Measurements from ENCODE around the gene PDLIM1. TPM values are rescaled to one million over a fixed set of nuclear protein-coding genes. Genes with fewer than 3 reads are reported as not detected.
A peak's percentile ranks its signal among the peaks of the same experiment; 100 is the strongest.
"Not testable (repeated sequence)": the region's sequence is repeated elsewhere in the genome, so short reads cannot be mapped to it uniquely, and the experiment has no call there.

The PDLIM1 gene
- total and polyA plus RNA-seq, 2 of the 13 experiments (the other 11 are each of a cell fraction or from before 2014, with no cell fraction given): 119 to 123 TPM

- TF ChIP-seq, protein P1, sequence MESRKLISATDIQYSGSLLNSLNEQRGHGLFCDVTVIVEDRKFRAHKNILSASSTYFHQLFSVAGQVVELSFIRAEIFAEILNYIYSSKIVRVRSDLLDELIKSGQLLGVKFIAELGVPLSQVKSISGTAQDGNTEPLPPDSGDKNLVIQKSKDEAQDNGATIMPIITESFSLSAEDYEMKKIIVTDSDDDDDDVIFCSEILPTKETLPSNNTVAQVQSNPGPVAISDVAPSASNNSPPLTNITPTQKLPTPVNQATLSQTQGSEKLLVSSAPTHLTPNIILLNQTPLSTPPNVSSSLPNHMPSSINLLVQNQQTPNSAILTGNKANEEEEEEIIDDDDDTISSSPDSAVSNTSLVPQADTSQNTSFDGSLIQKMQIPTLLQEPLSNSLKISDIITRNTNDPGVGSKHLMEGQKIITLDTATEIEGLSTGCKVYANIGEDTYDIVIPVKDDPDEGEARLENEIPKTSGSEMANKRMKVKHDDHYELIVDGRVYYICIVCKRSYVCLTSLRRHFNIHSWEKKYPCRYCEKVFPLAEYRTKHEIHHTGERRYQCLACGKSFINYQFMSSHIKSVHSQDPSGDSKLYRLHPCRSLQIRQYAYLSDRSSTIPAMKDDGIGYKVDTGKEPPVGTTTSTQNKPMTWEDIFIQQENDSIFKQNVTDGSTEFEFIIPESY (CRISPR knock-in tag; IDR thresholded peaks at IDR 0.05): peak; percentile 34; the same call in 1 of the 2 replicates
- H3K4me3 ChIP-seq (replicated peaks in 1 of 3; ENCODE audit: insufficient read depth in 1 of 3, low read depth in 2 of 3, low read length in 3 of 3); BruUV-seq (replicated peaks); H3K27ac ChIP-seq (ENCODE audit: extremely low read length, insufficient read depth, low read length); H2AFZ ChIP-seq (ENCODE audit: low read length); H3K79me2 ChIP-seq (ENCODE audit: insufficient read depth, low read length); H3K4me2 ChIP-seq (ENCODE audit: low read depth, low read length); H4K20me1 ChIP-seq (ENCODE audit: insufficient read depth, low read length); POLR2A ChIA-PET; DNase-seq (ENCODE audit: low spot score); FAIRE-seq; intact Hi-C loops (cut with micrococcal nuclease; ENCODE audit: unreplicated experiment); H3K9me3 ChIP-seq (ENCODE audit: low read length); ATAC-seq; CTCF ChIA-PET (ENCODE audit: low intra/inter-chr PET ratio, low total read pairs); H3K4me1 ChIP-seq (ENCODE audit: insufficient read depth, low read length); H3K27me3 ChIP-seq (ENCODE audit: control insufficient read depth in 1 of 2, insufficient read depth in 2 of 2, low read length in 2 of 2); H3K9ac ChIP-seq (ENCODE audit: insufficient read depth, low read depth, low read length): not testable (repeated sequence)
- in situ Hi-C loops (cut with HindIII; ENCODE audit: extremely low pct_ligation_motif_present, low pct_unique_long_range_greater_than_20kb): loop anchor here (25.0 kb wide), 1 partner anchor 594 kb away; no protein-coding TSS in a partner anchor
- H3K36me3 ChIP-seq (replicated peaks in 1 of 2; ENCODE audit: control insufficient read depth in 1 of 2, insufficient read depth in 2 of 2, low read length in 2 of 2): peaks cover 9 to 20% of the 10 kb centered on the region in 2 experiments; a peak in 4 of 5 replicates
- WGBS (ENCODE audit: low lambda C conversion rate): 97% methylated on average over 21 of the region's 36 CpGs
Measured at GRCh38 chr10:95230677-95231586, 59.9 kb downstream of the PDLIM1 start.

GRCh38 chr10:95229724-95230627 is 60.8 kb downstream of the PDLIM1 start:
- CTCF ChIA-PET (ENCODE audit: low intra/inter-chr PET ratio, low total read pairs): no interaction called here
- Histone ChIP-seq H2AFZ (ENCODE audit: low read length) (no peak overlapping the region), H3K79me2 (ENCODE audit: insufficient read depth, low read length) (no peaks in the 10 kb centered on the region), H3K4me2 (ENCODE audit: low read depth, low read length) (no peak overlapping the region), H3K9ac (ENCODE audit: insufficient read depth, low read depth, low read length) (no peak overlapping the region), H3K9me3 (ENCODE audit: low read length) (no peaks in the 10 kb centered on the region), H3K4me3 (replicated peaks in 1 of 3; ENCODE audit: insufficient read depth in 1 of 3, low read depth in 2 of 3, low read length in 3 of 3) (no peak overlapping the region), H3K4me1 (ENCODE audit: insufficient read depth, low read length) (no peaks in the 10 kb centered on the region), H3K36me3 (replicated peaks in 1 of 2; ENCODE audit: control insufficient read depth in 1 of 2, insufficient read depth in 2 of 2, low read length in 2 of 2) (peaks cover 6 to 16% of the 10 kb centered on the region in 2 experiments; a peak in 4 of 5 replicates), H3K27ac (ENCODE audit: extremely low read length, insufficient read depth, low read length) (no peak overlapping the region), H4K20me1 (ENCODE audit: insufficient read depth, low read length) (no peaks in the 10 kb centered on the region), H3K27me3 (ENCODE audit: control insufficient read depth in 1 of 2, insufficient read depth in 2 of 2, low read length in 2 of 2) (no peaks in the 10 kb centered on the region)
- WGBS (ENCODE audit: low lambda C conversion rate): 92% methylated on average over 10 of the region's 10 CpGs
- intact Hi-C loops (cut with micrococcal nuclease; ENCODE audit: unreplicated experiment): no loop called here
- FAIRE-seq (no peak), ATAC-seq (no peak), DNase-seq (ENCODE audit: low spot score) (no peak)
- in situ Hi-C loops (cut with HindIII; ENCODE audit: extremely low pct_ligation_motif_present, low pct_unique_long_range_greater_than_20kb): loop anchor here (25.0 kb wide), 1 partner anchor 593 kb away; no protein-coding TSS in a partner anchor
- POLR2A ChIA-PET: no interaction called here
- BruUV-seq (replicated peaks): no TSS peak
- TF ChIP-seq ZNF737 (CRISPR knock-in tag; IDR thresholded peaks at IDR 0.05; ENCODE audit: borderline replicate concordance) (no peak), ZNF383 (CRISPR knock-in tag; IDR thresholded peaks at IDR 0.05; ENCODE audit: borderline replicate concordance) (no peak), SRSF1 (optimal IDR thresholded peaks at IDR 0.05; ENCODE audit: low read depth, low read length) (no peak), PHF8 (CRISPR knock-in tag; IDR thresholded peaks at IDR 0.05) (no peak), ZNF570 (CRISPR knock-in tag; IDR thresholded peaks at IDR 0.05; ENCODE audit: borderline replicate concordance) (no peak), TBP (CRISPR knock-in tag; IDR thresholded peaks at IDR 0.05) (no peak)
- TF ChIP-seq, protein P2, sequence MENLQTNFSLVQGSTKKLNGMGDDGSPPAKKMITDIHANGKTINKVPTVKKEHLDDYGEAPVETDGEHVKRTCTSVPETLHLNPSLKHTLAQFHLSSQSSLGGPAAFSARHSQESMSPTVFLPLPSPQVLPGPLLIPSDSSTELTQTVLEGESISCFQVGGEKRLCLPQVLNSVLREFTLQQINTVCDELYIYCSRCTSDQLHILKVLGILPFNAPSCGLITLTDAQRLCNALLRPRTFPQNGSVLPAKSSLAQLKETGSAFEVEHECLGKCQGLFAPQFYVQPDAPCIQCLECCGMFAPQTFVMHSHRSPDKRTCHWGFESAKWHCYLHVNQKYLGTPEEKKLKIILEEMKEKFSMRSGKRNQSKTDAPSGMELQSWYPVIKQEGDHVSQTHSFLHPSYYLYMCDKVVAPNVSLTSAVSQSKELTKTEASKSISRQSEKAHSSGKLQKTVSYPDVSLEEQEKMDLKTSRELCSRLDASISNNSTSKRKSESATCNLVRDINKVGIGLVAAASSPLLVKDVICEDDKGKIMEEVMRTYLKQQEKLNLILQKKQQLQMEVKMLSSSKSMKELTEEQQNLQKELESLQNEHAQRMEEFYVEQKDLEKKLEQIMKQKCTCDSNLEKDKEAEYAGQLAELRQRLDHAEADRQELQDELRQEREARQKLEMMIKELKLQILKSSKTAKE (CRISPR knock-in tag; IDR thresholded peaks at IDR 0.05; ENCODE audit: borderline replicate concordance): no peak
- TF ChIP-seq, protein P3, sequence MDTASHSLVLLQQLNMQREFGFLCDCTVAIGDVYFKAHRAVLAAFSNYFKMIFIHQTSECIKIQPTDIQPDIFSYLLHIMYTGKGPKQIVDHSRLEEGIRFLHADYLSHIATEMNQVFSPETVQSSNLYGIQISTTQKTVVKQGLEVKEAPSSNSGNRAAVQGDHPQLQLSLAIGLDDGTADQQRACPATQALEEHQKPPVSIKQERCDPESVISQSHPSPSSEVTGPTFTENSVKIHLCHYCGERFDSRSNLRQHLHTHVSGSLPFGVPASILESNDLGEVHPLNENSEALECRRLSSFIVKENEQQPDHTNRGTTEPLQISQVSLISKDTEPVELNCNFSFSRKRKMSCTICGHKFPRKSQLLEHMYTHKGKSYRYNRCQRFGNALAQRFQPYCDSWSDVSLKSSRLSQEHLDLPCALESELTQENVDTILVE (CRISPR knock-in tag; IDR thresholded peaks at IDR 0.05): no peak
